Measurements from ENCODE around the gene MSI1.

Gene MSI1

GRCh38 chr12:120364487-120364886, 4.5 kb downstream of the MSI1 start:
- H4K20me1 ChIP-seq (ENCODE audit: insufficient read depth, low read length), result no peaks in the 10 kb centered on the region
- H2AFZ ChIP-seq (ENCODE audit: low read depth, low read length), result no peak overlapping the region
- no peak overlapping the region for H3K4me2 ChIP-seq (ENCODE audit: low read length)
- H3K27ac ChIP-seq (ENCODE audit: low read length), result no peak overlapping the region
- H3K79me2 ChIP-seq (ENCODE audit: low read length), result no peaks in the 10 kb centered on the region
- no peaks in the 10 kb centered on the region for H3K4me1 ChIP-seq (ENCODE audit: low read length)
- no peak for TF ChIP-seq EZH2phosphoT487 (IDR thresholded peaks at IDR 0.05; ENCODE audit: low read depth)
- no peak for TF ChIP-seq CTCF (IDR thresholded peaks at IDR 0.05; ENCODE audit: low read depth, low read length)
- no peaks in the 10 kb centered on the region for H3K36me3 ChIP-seq (replicated peaks; ENCODE audit: low read depth, low read length)
- H3K4me3 ChIP-seq (ENCODE audit: low read length), result no peak overlapping the region
- H3K9ac ChIP-seq (ENCODE audit: low read length), result no peak overlapping the region
- no peaks in the 10 kb centered on the region for H3K9me3 ChIP-seq (ENCODE audit: insufficient read depth, low read length)
- no peaks in the 10 kb centered on the region; the same call in 1 of the 2 replicates for H3K27me3 ChIP-seq (ENCODE audit: low read depth, low read length)

DNA sequence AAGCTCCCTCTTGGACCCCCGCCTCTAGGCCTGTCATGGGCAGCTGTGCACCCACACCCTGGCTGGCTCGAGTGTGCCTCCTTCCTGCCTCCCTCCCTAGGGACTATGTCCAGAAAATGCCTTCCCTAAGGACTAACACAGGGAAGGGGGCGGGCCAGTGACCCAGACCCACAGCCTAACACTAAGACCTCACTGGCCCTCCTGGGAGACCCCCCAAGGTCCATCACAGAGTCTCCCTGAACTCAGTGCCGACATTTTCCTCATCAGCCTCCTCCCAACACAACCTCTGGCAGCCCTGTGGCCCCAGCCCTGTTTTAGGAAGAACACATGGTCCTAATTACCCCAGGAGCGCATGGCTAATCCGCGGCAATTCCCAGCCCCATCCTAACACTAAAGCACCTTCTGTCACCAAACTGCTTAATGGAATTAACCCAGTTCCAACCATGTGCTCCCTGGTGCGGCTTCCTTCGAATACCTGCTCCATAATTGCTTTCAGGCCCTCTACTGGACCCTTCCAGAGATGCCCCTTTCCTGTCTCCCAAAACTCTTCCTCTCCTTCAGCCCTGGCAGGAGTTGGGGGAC, 5.6 kb downstream of the MSI1 start:
- Histone ChIP-seq H4K20me1 (ENCODE audit: insufficient read depth, low read length) (no peaks in the 10 kb centered on the region), H3K27ac (ENCODE audit: low read length) (no peak overlapping the region), H3K79me2 (ENCODE audit: low read length) (no peaks in the 10 kb centered on the region), H3K9ac (ENCODE audit: low read length) (no peak overlapping the region), H2AFZ (ENCODE audit: low read depth, low read length) (no peak overlapping the region), H3K4me2 (ENCODE audit: low read length) (no peak overlapping the region), H3K4me1 (ENCODE audit: low read length) (no peaks in the 10 kb centered on the region), H3K27me3 (ENCODE audit: low read depth, low read length) (no peaks in the 10 kb centered on the region; the same call in 1 of the 2 replicates), H3K9me3 (ENCODE audit: insufficient read depth, low read length) (no peaks in the 10 kb centered on the region), H3K36me3 (replicated peaks; ENCODE audit: low read depth, low read length) (no peaks in the 10 kb centered on the region), H3K4me3 (ENCODE audit: low read length) (no peak overlapping the region)
- TF ChIP-seq EZH2phosphoT487 (IDR thresholded peaks at IDR 0.05; ENCODE audit: low read depth) (no peak), CTCF (IDR thresholded peaks at IDR 0.05; ENCODE audit: low read depth, low read length) (no peak)

GRCh38 chr12:120362516-120363273, 6.3 kb downstream of the MSI1 start:
- Histone ChIP-seq H3K4me3 (ENCODE audit: low read length) (no peak overlapping the region), H3K9me3 (ENCODE audit: insufficient read depth, low read length) (no peaks in the 10 kb centered on the region), H3K36me3 (replicated peaks; ENCODE audit: low read depth, low read length) (no peaks in the 10 kb centered on the region), H3K79me2 (ENCODE audit: low read length) (no peaks in the 10 kb centered on the region), H3K4me1 (ENCODE audit: low read length) (no peaks in the 10 kb centered on the region), H4K20me1 (ENCODE audit: insufficient read depth, low read length) (no peaks in the 10 kb centered on the region), H3K27me3 (ENCODE audit: low read depth, low read length) (no peaks in the 10 kb centered on the region; the same call in 1 of the 2 replicates), H2AFZ (ENCODE audit: low read depth, low read length) (no peak overlapping the region), H3K27ac (ENCODE audit: low read length) (no peak overlapping the region), H3K4me2 (ENCODE audit: low read length) (no peak overlapping the region), H3K9ac (ENCODE audit: low read length) (no peak overlapping the region)
- no peak for TF ChIP-seq CTCF (IDR thresholded peaks at IDR 0.05; ENCODE audit: low read depth, low read length)
- TF ChIP-seq EZH2phosphoT487 (IDR thresholded peaks at IDR 0.05; ENCODE audit: low read depth), result no peak

GRCh38 chr12:120361506-120362208, 7.3 kb downstream of the MSI1 start:
- H3K27ac ChIP-seq (ENCODE audit: low read length), result no peak overlapping the region
- no peaks in the 10 kb centered on the region for H3K9me3 ChIP-seq (ENCODE audit: insufficient read depth, low read length)
- TF ChIP-seq EZH2phosphoT487 (IDR thresholded peaks at IDR 0.05; ENCODE audit: low read depth) (no peak), CTCF (IDR thresholded peaks at IDR 0.05; ENCODE audit: low read depth, low read length) (no peak)
- H3K9ac ChIP-seq (ENCODE audit: low read length), result no peak overlapping the region
- no peaks in the 10 kb centered on the region for H3K79me2 ChIP-seq (ENCODE audit: low read length)
- no peaks in the 10 kb centered on the region for H3K36me3 ChIP-seq (replicated peaks; ENCODE audit: low read depth, low read length)
- no peak overlapping the region for H3K4me2 ChIP-seq (ENCODE audit: low read length)
- H2AFZ ChIP-seq (ENCODE audit: low read depth, low read length), result no peak overlapping the region
- H4K20me1 ChIP-seq (ENCODE audit: insufficient read depth, low read length), result no peaks in the 10 kb centered on the region
- H3K4me1 ChIP-seq (ENCODE audit: low read length), result no peaks in the 10 kb centered on the region
- no peaks in the 10 kb centered on the region; the same call in 1 of the 2 replicates for H3K27me3 ChIP-seq (ENCODE audit: low read depth, low read length)
- no peak overlapping the region for H3K4me3 ChIP-seq (ENCODE audit: low read length)
